ENCODE results near the gene DUT. TPM values are rescaled to one million over a fixed set of nuclear protein-coding genes. Genes with fewer than 3 reads are reported as not detected.

Gene DUT
- total RNA-seq, 1 experiment from 2014 or later: 97.0 TPM

GRCh38 chr15:48371961-48372360 lies 40.7 kb downstream of the DUT start:
- H3K27ac ChIP-seq: no peak overlapping the region
- peaks cover 10% of the 10 kb centered on the region; the same call in 1 of the 2 replicates for H3K4me1 ChIP-seq
- no peaks in the 10 kb centered on the region for H3K36me3 ChIP-seq
- no peaks in the 10 kb centered on the region for H3K27me3 ChIP-seq
- no peaks in the 10 kb centered on the region for H3K9me3 ChIP-seq (replicated peaks)
- H3K4me3 ChIP-seq: no peak overlapping the region
- DNase-seq: no peak

GRCh38 chr15:48373821-48374451 lies 42.7 kb downstream of the DUT start:
- no peaks in the 10 kb centered on the region for H3K36me3 ChIP-seq
- H3K9me3 ChIP-seq (replicated peaks): no peaks in the 10 kb centered on the region; the same call in 1 of the 2 replicates
- DNase-seq: no peak
- H3K4me3 ChIP-seq: no peak overlapping the region
- H3K4me1 ChIP-seq: peaks cover 10% of the 10 kb centered on the region; the same call in 1 of the 2 replicates
- H3K27ac ChIP-seq: no peak overlapping the region
- no peaks in the 10 kb centered on the region for H3K27me3 ChIP-seq

DNA sequence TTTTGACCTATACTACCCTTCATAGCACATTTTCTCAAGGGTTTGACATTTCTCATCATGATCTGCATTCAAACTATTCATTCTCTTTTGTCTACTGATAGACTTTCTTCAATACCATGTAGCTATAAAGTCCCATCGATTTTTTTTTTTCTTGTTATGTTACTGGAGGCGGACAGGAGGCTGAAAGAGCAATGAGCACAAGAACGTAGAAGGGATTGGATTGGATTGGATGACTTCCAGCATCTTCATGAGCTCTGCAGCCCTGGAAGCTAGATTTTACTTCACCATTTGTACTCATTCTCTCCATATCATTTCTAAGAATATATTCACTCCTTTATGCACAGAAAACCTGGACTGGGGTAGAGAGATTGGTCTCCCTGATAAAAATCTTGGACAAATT lies 43.2 kb downstream of the DUT start:
- DNase-seq: no peak
- H3K36me3 ChIP-seq: no peaks in the 10 kb centered on the region
- H3K9me3 ChIP-seq (replicated peaks): no peaks in the 10 kb centered on the region; the same call in 1 of the 2 replicates
- no peak overlapping the region for H3K27ac ChIP-seq
- no peak overlapping the region for H3K4me3 ChIP-seq
- H3K4me1 ChIP-seq: peaks cover 10% of the 10 kb centered on the region; the same call in 1 of the 2 replicates
- no peaks in the 10 kb centered on the region for H3K27me3 ChIP-seq

- no peaks in the 10 kb centered on the region; the same call in 1 of the 2 replicates for H3K9me3 ChIP-seq (replicated peaks)
- H3K4me3 ChIP-seq: no peak overlapping the region
- H3K36me3 ChIP-seq: no peaks in the 10 kb centered on the region
- H3K27me3 ChIP-seq: no peaks in the 10 kb centered on the region
- H3K27ac ChIP-seq: no peak overlapping the region
- H3K4me1 ChIP-seq: peaks cover 4% of the 10 kb centered on the region; the same call in 1 of the 2 replicates
- DNase-seq: no peak
Observed at GRCh38 chr15:48375767-48376166, 44.5 kb downstream of the DUT start.

DNA sequence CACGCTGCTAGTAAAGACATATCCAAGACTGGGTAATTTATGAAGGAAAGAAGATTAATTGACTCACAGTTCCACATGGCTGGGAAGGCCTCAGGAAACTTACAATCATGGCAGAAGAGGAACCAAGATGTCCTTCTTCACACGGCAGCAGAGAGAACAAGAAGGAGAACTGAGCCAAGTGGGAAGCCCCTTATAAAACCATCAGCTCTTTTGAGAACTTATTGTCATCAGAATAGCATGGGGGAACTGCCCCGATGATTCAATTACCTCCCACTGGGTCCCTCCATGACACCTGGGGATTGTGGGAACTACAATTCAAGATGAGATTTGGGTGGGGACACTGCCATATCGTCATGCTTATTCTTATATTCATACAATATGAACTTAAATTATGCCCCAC lies 49.0 kb downstream of the DUT start:
- H3K27ac ChIP-seq: no peak overlapping the region
- no peaks in the 10 kb centered on the region for H3K27me3 ChIP-seq
- H3K4me3 ChIP-seq: no peak overlapping the region
- H3K4me1 ChIP-seq: no peaks in the 10 kb centered on the region
- H3K9me3 ChIP-seq (replicated peaks): no peaks in the 10 kb centered on the region; the same call in 1 of the 2 replicates
- no peak for DNase-seq
- H3K36me3 ChIP-seq: no peaks in the 10 kb centered on the region

GRCh38 chr15:48381861-48382260 lies 50.6 kb downstream of the DUT start:
- no peaks in the 10 kb centered on the region; the same call in 1 of the 2 replicates for H3K9me3 ChIP-seq (replicated peaks)
- no peak for DNase-seq
- H3K4me1 ChIP-seq: no peaks in the 10 kb centered on the region
- H3K36me3 ChIP-seq: no peaks in the 10 kb centered on the region
- H3K27me3 ChIP-seq: no peaks in the 10 kb centered on the region
- H3K27ac ChIP-seq: no peak overlapping the region
- no peak overlapping the region for H3K4me3 ChIP-seq

DNA sequence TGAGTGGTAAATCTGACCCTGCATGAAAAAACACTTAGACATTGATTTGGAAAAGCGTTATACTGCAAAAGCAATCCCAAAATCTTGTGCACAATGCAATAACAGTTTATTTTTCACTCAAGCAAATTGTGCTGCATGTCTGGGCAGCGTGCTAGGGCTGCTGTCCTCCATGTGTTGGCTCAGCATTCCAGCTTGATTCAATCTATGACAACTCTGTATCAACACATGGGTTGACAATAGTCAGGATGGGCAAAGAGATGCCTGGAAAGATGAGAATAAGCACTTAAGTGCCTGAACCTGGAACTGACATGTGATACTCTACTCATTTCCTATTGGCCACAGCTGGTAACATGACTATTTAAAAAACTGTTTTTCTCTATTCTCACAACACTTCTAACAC lies 51.8 kb downstream of the DUT start:
- Histone ChIP-seq H3K27ac (no peak overlapping the region), H3K27me3 (no peaks in the 10 kb centered on the region), H3K4me1 (no peaks in the 10 kb centered on the region), H3K4me3 (no peak overlapping the region), H3K36me3 (no peaks in the 10 kb centered on the region), H3K9me3 (replicated peaks) (no peaks in the 10 kb centered on the region)
- DNase-seq: no peak

DNA sequence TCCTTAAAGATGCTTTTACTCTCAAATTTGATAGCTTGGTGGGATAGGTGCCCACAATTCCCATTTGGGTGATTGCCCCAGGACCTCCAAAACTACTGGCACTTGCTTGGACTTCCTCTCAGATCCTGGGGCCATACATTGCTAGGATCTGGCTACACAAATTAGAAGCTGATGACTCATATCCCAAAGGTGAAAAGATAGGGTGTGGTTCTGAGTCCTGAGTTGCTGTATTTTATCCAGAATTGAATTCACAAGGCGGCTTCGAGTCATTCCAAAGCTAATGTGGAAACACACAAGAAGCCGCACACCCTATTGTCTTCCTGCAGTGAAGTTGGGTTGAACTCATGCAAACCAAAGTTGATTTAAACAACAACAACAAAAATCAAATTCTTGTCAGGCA lies 53.4 kb downstream of the DUT start:
- no peak for DNase-seq
- Histone ChIP-seq H3K36me3 (no peaks in the 10 kb centered on the region), H3K27me3 (no peaks in the 10 kb centered on the region)

DNA sequence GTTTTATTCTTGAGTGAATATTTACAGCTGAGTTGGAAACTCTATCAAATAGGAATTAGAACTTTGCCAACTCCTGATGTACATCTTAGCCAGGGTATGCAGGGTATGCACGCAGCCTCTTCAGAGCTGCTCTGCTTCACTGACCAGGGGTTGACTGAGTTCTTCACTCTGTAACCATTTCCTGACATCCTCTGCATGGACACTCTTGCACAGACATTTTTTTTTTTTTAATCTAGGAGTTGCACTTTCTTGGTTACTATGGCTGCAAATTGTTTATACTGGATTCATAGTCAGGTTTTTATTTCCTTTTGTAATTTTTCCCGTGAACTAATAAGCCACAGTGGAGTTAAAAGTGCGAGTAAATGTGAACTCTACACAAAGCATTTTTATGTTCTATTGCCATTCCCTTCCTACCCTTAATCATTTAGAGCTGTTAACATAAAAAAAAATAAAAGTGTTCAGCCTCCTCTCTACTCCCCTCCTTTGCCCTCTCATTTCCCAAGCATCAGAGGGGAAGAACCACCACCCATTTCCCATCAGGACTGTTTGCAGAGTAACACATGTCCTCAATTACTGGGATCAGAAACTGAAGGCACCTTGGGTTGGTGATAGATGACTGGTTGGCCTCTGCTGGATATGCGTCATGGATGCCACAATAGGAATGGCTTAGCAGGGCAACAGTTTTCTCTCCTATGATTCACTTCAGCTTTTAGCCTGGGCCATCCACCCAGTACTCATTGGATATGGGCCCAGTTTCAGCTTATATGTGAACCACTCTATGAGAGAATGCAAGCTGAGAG lies 54.0 kb downstream of the DUT start:
- no peaks in the 10 kb centered on the region for H3K36me3 ChIP-seq
- peaks cover 14% of the 10 kb centered on the region for H3K4me1 ChIP-seq
- DNase-seq: no peak
- H3K4me3 ChIP-seq: no peak overlapping the region
- no peaks in the 10 kb centered on the region for H3K9me3 ChIP-seq (replicated peaks)
- no peak overlapping the region for H3K27ac ChIP-seq
- no peaks in the 10 kb centered on the region for H3K27me3 ChIP-seq

More for the DNA sequence above, 53.4 kb downstream of the DUT start:
- Histone ChIP-seq H3K4me1 (peaks cover 8% of the 10 kb centered on the region), H3K27ac (no peak overlapping the region), H3K9me3 (replicated peaks) (no peaks in the 10 kb centered on the region), H3K4me3 (no peak overlapping the region)

- peak in 1 of 2 experiments; percentile 26 for DNase-seq
- H3K36me3 ChIP-seq: no peaks in the 10 kb centered on the region
- H3K9me3 ChIP-seq (replicated peaks): no peaks in the 10 kb centered on the region
- no peak overlapping the region for H3K27ac ChIP-seq
- H3K4me1 ChIP-seq: peaks cover 14% of the 10 kb centered on the region
- no peak overlapping the region for H3K4me3 ChIP-seq
- H3K27me3 ChIP-seq: no peaks in the 10 kb centered on the region
Observed at GRCh38 chr15:48388016-48388851, 57.0 kb downstream of the DUT start.

- Histone ChIP-seq H3K9me3 (replicated peaks) (no peaks in the 10 kb centered on the region), H3K4me3 (no peak overlapping the region), H3K27me3 (no peaks in the 10 kb centered on the region), H3K27ac (no peak overlapping the region), H3K36me3 (no peaks in the 10 kb centered on the region), H3K4me1 (peaks cover 21% of the 10 kb centered on the region)
- DNase-seq: no peak
Observed at GRCh38 chr15:48388910-48389309, 57.7 kb downstream of the DUT start.

DNA sequence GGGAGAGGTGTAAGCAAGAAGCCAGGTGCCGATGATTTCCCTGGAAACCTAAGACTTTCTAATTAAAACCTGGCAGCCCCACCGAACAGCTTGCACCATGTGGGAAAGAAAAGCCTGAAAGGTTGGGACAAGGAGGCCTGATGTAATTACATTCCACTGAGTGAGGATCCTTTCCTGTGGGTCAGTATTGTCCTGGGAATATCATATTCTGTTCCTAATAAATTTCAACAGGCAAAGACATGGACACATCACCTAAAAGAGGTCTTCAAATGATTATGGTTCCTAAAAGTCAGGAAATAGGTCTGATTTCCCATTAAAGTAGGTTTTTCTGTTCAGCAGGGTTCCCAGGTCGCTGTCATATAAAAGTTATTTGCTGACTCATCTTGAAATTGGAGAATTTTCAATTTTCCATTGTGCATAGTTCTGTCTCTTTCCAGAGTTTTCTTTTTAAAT lies 58.5 kb downstream of the DUT start:
- H3K9me3 ChIP-seq (replicated peaks): no peaks in the 10 kb centered on the region
- no peak overlapping the region for H3K27ac ChIP-seq
- no peaks in the 10 kb centered on the region for H3K36me3 ChIP-seq
- peaks cover 22% of the 10 kb centered on the region for H3K4me1 ChIP-seq
- H3K27me3 ChIP-seq: no peaks in the 10 kb centered on the region
- H3K4me3 ChIP-seq: no peak overlapping the region
- DNase-seq: peak in 1 of 2 experiments; percentile 16

GRCh38 chr15:48391950-48392349 lies 60.7 kb downstream of the DUT start:
- Histone ChIP-seq H3K4me1 (peaks cover 28% of the 10 kb centered on the region), H3K27me3 (no peaks in the 10 kb centered on the region), H3K27ac (no peak overlapping the region), H3K9me3 (replicated peaks) (no peaks in the 10 kb centered on the region), H3K4me3 (no peak overlapping the region), H3K36me3 (no peaks in the 10 kb centered on the region)
- no peak for DNase-seq

DNA sequence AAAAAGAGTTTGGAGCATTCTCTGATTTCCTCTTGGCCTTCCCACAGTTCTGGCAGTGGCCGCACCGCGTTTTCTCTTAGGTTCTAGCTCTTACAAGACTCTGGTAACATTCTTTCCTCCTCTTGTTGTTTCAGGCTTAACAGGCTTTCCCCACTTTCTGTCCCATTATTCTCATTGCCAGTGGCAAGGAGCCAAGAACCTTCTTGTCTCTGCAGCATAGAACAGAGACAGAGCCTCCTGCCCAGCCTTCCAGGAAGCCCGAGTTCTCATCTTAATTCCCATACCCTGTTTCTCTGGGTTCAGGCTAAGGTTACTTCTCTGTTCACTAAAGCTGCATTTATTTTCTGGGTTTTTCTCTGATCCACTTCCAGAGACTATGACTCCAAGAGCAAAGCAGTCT lies 61.1 kb downstream of the DUT start:
- peak in 1 of 2 experiments; percentile 27 for DNase-seq
- Histone ChIP-seq H3K27me3 (no peaks in the 10 kb centered on the region), H3K4me1 (peaks cover 28% of the 10 kb centered on the region), H3K36me3 (no peaks in the 10 kb centered on the region), H3K4me3 (no peak overlapping the region), H3K9me3 (replicated peaks) (no peaks in the 10 kb centered on the region), H3K27ac (no peak overlapping the region)
